Measurements from ENCODE around the gene KRT9.

- TF ChIP-seq CTCF (conservative IDR thresholded peaks at IDR 0.05 in 1 of 2, IDR thresholded peaks at IDR 0.05 in 1 of 2; ENCODE audit: low read depth in 1 of 2, low read length in 2 of 2): no peak
- TF ChIP-seq EZH2 (IDR thresholded peaks at IDR 0.05; ENCODE audit: low read length, missing control alignments): no peak
These were observed 36.8 kb downstream of the KRT9 start for GRCh38 chr17:41534899-41535546.
